ENCODE measurements around the gene TRPT1. TPM values are rescaled to one million over a fixed set of nuclear protein-coding genes. Genes with fewer than 3 reads are reported as not detected.
A peak's percentile ranks its signal among the peaks of the same experiment; 100 is the strongest.

Gene TRPT1
- total and polyA plus RNA-seq, 9 of the 15 experiments (the other 6 are each of a cell fraction or from before 2014, with no cell fraction given): 4.6 to 41.7 (median 23.1) TPM

- no peak for TF ChIP-seq NR0B1 (IDR thresholded peaks at IDR 0.05; ENCODE audit: partially characterized antibody)
- TF ChIP-seq KHSRP (IDR thresholded peaks at IDR 0.05): no peak
- no peak for TF ChIP-seq ARNT (IDR thresholded peaks at IDR 0.05)
- TF ChIP-seq FOXJ2 (tag; IDR thresholded peaks at IDR 0.05): no peak; the same call in 1 of the 2 replicates
- TF ChIP-seq TCF7 (IDR thresholded peaks at IDR 0.05; ENCODE audit: borderline replicate concordance): no peak
- no peak for TF ChIP-seq FOXJ3 (CRISPR knock-in tag; IDR thresholded peaks at IDR 0.05)
- no peak for TF ChIP-seq FOXA1 (IDR thresholded peaks at IDR 0.05; ENCODE audit: borderline replicate concordance)
- no peak for TF ChIP-seq CBX5 (IDR thresholded peaks at IDR 0.05; ENCODE audit: borderline replicate concordance, low read depth)
- TF ChIP-seq GABPB2 (CRISPR knock-in tag; conservative IDR thresholded peaks at IDR 0.05): no peak
- TF ChIP-seq RBBP5 (IDR thresholded peaks at IDR 0.05; ENCODE audit: borderline replicate concordance, insufficient read depth, low read length, poor library complexity, severe bottlenecking): no peak
- TF ChIP-seq ESRRA (IDR thresholded peaks at IDR 0.05; ENCODE audit: borderline replicate concordance, low read depth): no peak
- TF ChIP-seq MYBL2 (IDR thresholded peaks at IDR 0.05; ENCODE audit: low read depth): no peak
- TF ChIP-seq MYBL2 (CRISPR knock-in tag; IDR thresholded peaks at IDR 0.05; ENCODE audit: borderline replicate concordance): no peak
- no peak for TF ChIP-seq U2AF2 (optimal IDR thresholded peaks at IDR 0.05; ENCODE audit: low read depth, low read length)
- no peak for TF ChIP-seq SREBF2 (CRISPR knock-in tag; IDR thresholded peaks at IDR 0.05)
- no peak for TF ChIP-seq TAF7 (tag; IDR thresholded peaks at IDR 0.05)
- TF ChIP-seq FOXA3 (CRISPR knock-in tag; conservative IDR thresholded peaks at IDR 0.05 in 1 of 2, IDR thresholded peaks at IDR 0.05 in 1 of 2): no peak
- TF ChIP-seq NFE2 (IDR thresholded peaks at IDR 0.05; ENCODE audit: low read depth): no peak
- no peak for TF ChIP-seq KLF16 (IDR thresholded peaks at IDR 0.05)
- no peak for TF ChIP-seq CREM (IDR thresholded peaks at IDR 0.05; ENCODE audit: low read depth)
- TF ChIP-seq CREB3 (tag; conservative IDR thresholded peaks at IDR 0.05; ENCODE audit: low read depth): 0 out of 2 replicates have a peak, but pooled peaks have one; percentile 32
- TF ChIP-seq PHTF2 (CRISPR knock-in tag; IDR thresholded peaks at IDR 0.05): no peak
- no peak for TF ChIP-seq FOXK2 (conservative IDR thresholded peaks at IDR 0.05 in 1 of 2, IDR thresholded peaks at IDR 0.05 in 1 of 2; ENCODE audit: low read depth in 2 of 2)
- TF ChIP-seq ZNF436 (CRISPR knock-in tag; IDR thresholded peaks at IDR 0.05): no peak
- no peak for TF ChIP-seq SMAD1 (IDR thresholded peaks at IDR 0.05; ENCODE audit: low read depth, low read length, partially characterized antibody)
- no peak for TF ChIP-seq TEAD1 (CRISPR knock-in tag; IDR thresholded peaks at IDR 0.05)
- TF ChIP-seq SOX6 (IDR thresholded peaks at IDR 0.05): peak; percentile 16; the same call in 1 of the 2 replicates
- no peak for TF ChIP-seq ELF4 (CRISPR knock-in tag; IDR thresholded peaks at IDR 0.05)
Observed at GRCh38 chr11:64268025-64268892, 42.3 kb upstream of the TRPT1 start (continued).
